Activated T-helper 2 cell treated with anti-CD3 and anti-CD28 coated beads, Interferon-gamma antibody, Interleukin-2, Interleukin-4, amounts not matched to agents 10 μg/mL and 5 μg/mL and 100 μg/mL, durations not matched to agents 14 hours and 24 hours and 36 hours (primary cell): Measurements from ENCODE around the gene KSR1. TPM values are rescaled to one million over a fixed set of nuclear protein-coding genes. Genes with fewer than 3 reads are reported as not detected.

ENCODE experiments used
- DNase-seq: peaks from one replicate; pipeline ENCODE4 v3.0.0; 2021; ENCODE audit warnings: low spot score
- H3K27ac Mint-ChIP-seq: one replicate; pipeline ENCODE4 v1.8.0; 2021; ENCODE audit warnings: mixed read lengths
- H3K27me3 Mint-ChIP-seq: one replicate; pipeline ENCODE4 v1.8.0; 2021; ENCODE audit warnings: low read depth, mixed read lengths
- H3K36me3 Mint-ChIP-seq: one replicate; pipeline ENCODE4 v1.8.0; 2021; ENCODE audit warnings: low read depth, mixed read lengths
- H3K4me1 Mint-ChIP-seq: one replicate; pipeline ENCODE4 v1.8.0; 2021; ENCODE audit warnings: low read depth, mixed read lengths
- H3K4me3 Mint-ChIP-seq: one replicate; pipeline ENCODE4 v1.8.0; 2021; ENCODE audit warnings: low read depth, mild to moderate bottlenecking, moderate library complexity, mixed read lengths
- H3K9me3 Mint-ChIP-seq: one replicate; pipeline ENCODE4 v1.8.0; 2021; ENCODE audit warnings: mixed read lengths
- intact Hi-C: fragments of 100-400 bp; cut with micrococcal nuclease; formaldehyde crosslinking; loops from one replicate; pipeline ENCODE4 v1.15.1; 2023
- total RNA-seq: library from RNA; stranded (reverse); gene quantifications from 2 replicates; pipeline ENCODE4 v1.2.3, GENCODE V29; 2022

Gene KSR1
- total RNA-seq, 1 donor from 2014 or later: 96.5 TPM

GRCh38 chr17:27449541-27449940, 6.7 kb upstream of the KSR1 start:
- Mint-ChIP-seq H3K27me3 (peaks cover 17% of the 10 kb centered on the region), H3K9me3 (no peaks in the 10 kb centered on the region), H3K27ac (no peak overlapping the region), H3K4me3 (no peak overlapping the region), H3K36me3 (no peaks in the 10 kb centered on the region), H3K4me1 (peaks cover 8% of the 10 kb centered on the region)
- intact Hi-C loops: no loop called here
- no peak for DNase-seq

DNA sequence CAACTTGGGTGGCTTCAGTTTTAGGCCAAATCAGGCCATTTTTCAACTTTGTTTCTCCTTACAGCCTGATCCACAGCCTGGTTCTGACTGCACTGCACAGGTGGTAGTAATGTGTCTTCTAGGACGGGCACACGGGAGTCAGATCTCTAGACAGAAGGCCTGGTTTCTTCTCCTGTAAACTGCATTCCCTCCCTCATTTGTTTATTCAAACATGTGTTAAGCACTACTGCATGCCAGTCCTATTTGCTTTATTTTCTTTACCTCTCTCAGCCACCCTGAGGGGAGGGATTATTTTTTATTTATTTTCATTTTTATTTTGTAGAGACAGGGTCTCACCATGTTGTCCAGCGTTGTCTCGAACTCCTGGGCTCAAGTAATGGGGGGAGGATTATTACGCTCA, 6.3 kb upstream of the KSR1 start:
- Mint-ChIP-seq H3K36me3 (no peaks in the 10 kb centered on the region), H3K4me3 (no peak overlapping the region), H3K27ac (no peak overlapping the region), H3K4me1 (peaks cover 10% of the 10 kb centered on the region), H3K27me3 (peaks cover 19% of the 10 kb centered on the region), H3K9me3 (no peaks in the 10 kb centered on the region)
- no peak for DNase-seq
- intact Hi-C loops: loop anchor here (10.0 kb wide), 1 partner anchor 65 kb away; no protein-coding TSS in a partner anchor

DNA sequence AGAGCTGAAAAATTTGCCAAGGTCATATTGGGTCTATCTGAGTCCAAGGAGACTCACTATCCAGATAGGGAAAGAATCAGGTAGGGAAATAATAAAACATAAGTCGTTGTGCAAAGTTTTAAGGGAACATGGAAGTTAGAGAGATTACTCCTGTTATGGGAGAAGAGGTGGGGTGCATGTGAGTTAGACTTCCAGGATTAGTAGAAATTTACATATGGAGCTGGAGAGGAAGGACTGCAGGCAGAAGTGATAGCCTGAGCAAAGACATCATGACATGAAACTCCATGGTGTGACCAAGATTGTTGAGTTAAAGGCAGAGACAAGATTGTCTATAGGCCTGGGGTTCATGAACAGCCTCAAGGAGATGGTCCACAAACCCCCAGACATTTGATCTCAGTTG, 5.8 kb upstream of the KSR1 start:
- no peak for DNase-seq
- peaks cover 14% of the 10 kb centered on the region for H3K4me1 Mint-ChIP-seq
- H3K4me3 Mint-ChIP-seq: no peak overlapping the region
- peaks cover 21% of the 10 kb centered on the region for H3K27me3 Mint-ChIP-seq
- H3K27ac Mint-ChIP-seq: no peak overlapping the region
- no peaks in the 10 kb centered on the region for H3K9me3 Mint-ChIP-seq
- H3K36me3 Mint-ChIP-seq: no peaks in the 10 kb centered on the region
- intact Hi-C loops: loop anchor here (10.0 kb wide), 1 partner anchor 66 kb away; no protein-coding TSS in a partner anchor

GRCh38 chr17:27451906-27452305, 4.3 kb upstream of the KSR1 start:
- Mint-ChIP-seq H3K27me3 (peaks cover 14% of the 10 kb centered on the region), H3K4me1 (peaks cover 16% of the 10 kb centered on the region), H3K9me3 (no peaks in the 10 kb centered on the region), H3K27ac (no peak overlapping the region), H3K36me3 (no peaks in the 10 kb centered on the region), H3K4me3 (no peak overlapping the region)
- no peak for DNase-seq
- intact Hi-C loops: loop anchor here (10.0 kb wide), 1 partner anchor 67 kb away; no protein-coding TSS in a partner anchor

GRCh38 chr17:27452828-27453227, 3.4 kb upstream of the KSR1 start:
- DNase-seq: no peak
- Mint-ChIP-seq H3K36me3 (peaks cover 8% of the 10 kb centered on the region), H3K4me1 (peaks cover 18% of the 10 kb centered on the region), H3K9me3 (no peaks in the 10 kb centered on the region), H3K27me3 (peaks cover 14% of the 10 kb centered on the region), H3K27ac (no peak overlapping the region), H3K4me3 (no peak overlapping the region)
- intact Hi-C loops: loop anchor here (10.0 kb wide), 1 partner anchor 68 kb away; no protein-coding TSS in a partner anchor

DNA sequence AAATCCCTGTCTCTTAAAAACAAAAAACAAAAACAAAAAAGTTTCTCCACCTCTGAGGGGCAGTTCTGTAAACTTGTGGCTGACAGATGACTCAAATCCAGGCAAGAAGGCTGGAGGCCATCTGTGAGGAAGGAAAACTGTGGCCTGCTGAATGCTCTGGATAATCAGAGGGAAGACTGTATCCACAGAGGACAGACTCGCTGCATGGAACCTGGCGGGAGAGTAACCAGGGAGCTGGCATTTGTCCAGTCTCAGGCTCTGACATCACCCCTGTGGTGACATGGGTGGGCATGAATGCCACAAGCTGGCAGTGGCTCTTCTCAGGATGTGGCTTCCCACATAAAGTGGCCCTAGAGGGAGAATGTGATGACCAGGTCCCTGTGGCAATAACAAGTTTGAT, 2.8 kb upstream of the KSR1 start:
- no peak for DNase-seq
- H3K4me1 Mint-ChIP-seq: peaks cover 21% of the 10 kb centered on the region
- intact Hi-C loops: loop anchor here (10.0 kb wide), 1 partner anchor 69 kb away; no protein-coding TSS in a partner anchor
- H3K36me3 Mint-ChIP-seq: peaks cover 9% of the 10 kb centered on the region
- no peak overlapping the region for H3K27ac Mint-ChIP-seq
- H3K4me3 Mint-ChIP-seq: no peak overlapping the region
- peaks cover 14% of the 10 kb centered on the region for H3K27me3 Mint-ChIP-seq
- no peaks in the 10 kb centered on the region for H3K9me3 Mint-ChIP-seq

DNA sequence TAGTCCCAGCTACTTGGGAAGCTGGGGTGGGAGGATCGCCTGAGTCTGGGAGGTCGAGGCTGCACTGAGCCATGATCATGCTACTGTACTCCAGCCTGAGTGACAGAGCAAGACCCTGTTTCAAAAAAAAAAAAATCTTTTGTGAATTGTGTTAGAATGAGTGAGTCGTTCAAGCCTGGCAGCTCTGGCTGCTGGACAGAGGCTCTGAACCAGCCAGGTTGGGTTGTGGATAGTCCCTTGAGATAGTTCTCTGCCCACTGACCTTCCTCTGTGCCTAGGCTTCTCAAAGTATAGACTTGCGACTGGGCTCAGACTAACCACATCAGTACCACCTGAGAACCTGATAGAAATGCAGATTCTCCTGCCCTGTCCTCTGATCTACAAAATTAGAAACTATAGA, 2.2 kb upstream of the KSR1 start:
- no peaks in the 10 kb centered on the region for H3K9me3 Mint-ChIP-seq
- no peak overlapping the region for H3K4me3 Mint-ChIP-seq
- H3K27me3 Mint-ChIP-seq: peaks cover 14% of the 10 kb centered on the region
- no peak for DNase-seq
- H3K36me3 Mint-ChIP-seq: peaks cover 13% of the 10 kb centered on the region
- H3K27ac Mint-ChIP-seq: no peak overlapping the region
- intact Hi-C loops: loop anchor here (2.0 to 10.0 kb wide), 2 partner anchors 69 to 147 kb away; no protein-coding TSS in a partner anchor
- peaks cover 26% of the 10 kb centered on the region for H3K4me1 Mint-ChIP-seq

DNA sequence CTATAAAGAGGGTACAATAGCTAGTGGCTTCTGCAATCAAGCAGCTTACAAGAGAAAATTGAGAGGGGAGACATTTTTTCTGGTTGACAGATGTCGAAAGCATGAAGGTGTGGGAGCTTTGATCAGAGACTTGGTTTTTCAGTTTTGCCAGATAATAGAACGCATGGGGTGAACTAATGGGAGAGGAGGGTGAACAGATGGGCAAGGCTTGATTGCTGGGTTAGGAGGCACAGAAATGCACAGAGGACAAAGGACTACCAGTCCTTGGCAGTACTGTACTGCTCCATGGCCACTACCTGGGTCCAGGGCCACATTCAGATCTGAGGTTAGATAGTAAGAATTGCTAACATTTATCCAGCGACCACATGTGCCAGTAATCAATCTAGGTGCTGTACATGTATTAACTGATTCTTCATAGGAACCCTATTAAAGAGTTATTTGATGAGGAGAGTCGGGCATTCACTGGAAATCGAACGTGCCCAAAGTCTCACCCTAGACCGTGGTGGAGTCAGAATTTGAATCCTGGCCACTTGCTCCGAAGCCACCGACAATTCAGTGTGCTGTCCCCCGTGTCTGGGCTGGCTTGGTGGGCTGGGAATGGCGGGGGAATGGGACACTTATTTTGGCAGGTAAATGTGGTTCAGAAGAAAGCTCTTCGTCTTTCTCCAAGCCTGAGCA, 873 bp upstream of the KSR1 start:
- Mint-ChIP-seq H3K27me3 (peaks cover 11% of the 10 kb centered on the region), H3K36me3 (peaks cover 18% of the 10 kb centered on the region), H3K27ac (peak overlapping the region; percentile 8), H3K9me3 (no peaks in the 10 kb centered on the region), H3K4me3 (peak overlapping the region; percentile 48), H3K4me1 (peaks cover 33% of the 10 kb centered on the region)
- no peak for DNase-seq
- intact Hi-C loops: loop anchor here (2.0 to 10.0 kb wide), 2 partner anchors 71 to 145 kb away; no protein-coding TSS in a partner anchor

- H3K9me3 Mint-ChIP-seq: no peaks in the 10 kb centered on the region
- H3K27me3 Mint-ChIP-seq: peaks cover 11% of the 10 kb centered on the region
- peaks cover 40% of the 10 kb centered on the region for H3K4me1 Mint-ChIP-seq
- DNase-seq: no peak
- H3K36me3 Mint-ChIP-seq: peaks cover 18% of the 10 kb centered on the region
- peak overlapping the region; percentile 95 for H3K4me3 Mint-ChIP-seq
- intact Hi-C loops: loop anchor here (1.0 to 10.0 kb wide), 3 partner anchors 9 to 72 kb away; no protein-coding TSS in a partner anchor
- H3K27ac Mint-ChIP-seq: peak overlapping the region; percentile 57
These were observed 572 bp downstream of the KSR1 start for GRCh38 chr17:27456681-27457359.

DNA sequence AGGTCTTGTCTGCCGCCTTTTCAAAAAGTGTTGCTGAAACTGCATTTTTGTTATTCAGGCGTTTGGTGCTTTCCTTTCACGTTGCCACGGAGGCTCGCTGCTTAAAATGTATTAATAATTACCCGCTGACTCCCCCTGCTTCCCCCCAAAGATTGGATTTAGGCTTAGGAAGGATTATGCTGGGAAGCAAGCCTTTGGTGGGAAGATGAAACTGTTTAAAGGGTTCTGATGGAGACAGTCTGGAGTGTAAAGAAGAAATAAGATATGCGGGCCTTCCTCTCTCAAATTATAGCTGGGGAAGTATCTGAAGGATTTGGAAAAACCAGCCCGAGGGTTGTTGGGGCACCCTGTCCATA, 1.1 kb downstream of the KSR1 start:
- Mint-ChIP-seq H3K4me1 (peaks cover 44% of the 10 kb centered on the region), H3K27ac (peak overlapping the region; percentile 57), H3K27me3 (peaks cover 9% of the 10 kb centered on the region), H3K9me3 (no peaks in the 10 kb centered on the region), H3K36me3 (peaks cover 18% of the 10 kb centered on the region), H3K4me3 (peak overlapping the region; percentile 95)
- intact Hi-C loops: loop anchor here (10.0 kb wide), 1 partner anchor 73 kb away; no protein-coding TSS in a partner anchor
- DNase-seq: no peak

DNA sequence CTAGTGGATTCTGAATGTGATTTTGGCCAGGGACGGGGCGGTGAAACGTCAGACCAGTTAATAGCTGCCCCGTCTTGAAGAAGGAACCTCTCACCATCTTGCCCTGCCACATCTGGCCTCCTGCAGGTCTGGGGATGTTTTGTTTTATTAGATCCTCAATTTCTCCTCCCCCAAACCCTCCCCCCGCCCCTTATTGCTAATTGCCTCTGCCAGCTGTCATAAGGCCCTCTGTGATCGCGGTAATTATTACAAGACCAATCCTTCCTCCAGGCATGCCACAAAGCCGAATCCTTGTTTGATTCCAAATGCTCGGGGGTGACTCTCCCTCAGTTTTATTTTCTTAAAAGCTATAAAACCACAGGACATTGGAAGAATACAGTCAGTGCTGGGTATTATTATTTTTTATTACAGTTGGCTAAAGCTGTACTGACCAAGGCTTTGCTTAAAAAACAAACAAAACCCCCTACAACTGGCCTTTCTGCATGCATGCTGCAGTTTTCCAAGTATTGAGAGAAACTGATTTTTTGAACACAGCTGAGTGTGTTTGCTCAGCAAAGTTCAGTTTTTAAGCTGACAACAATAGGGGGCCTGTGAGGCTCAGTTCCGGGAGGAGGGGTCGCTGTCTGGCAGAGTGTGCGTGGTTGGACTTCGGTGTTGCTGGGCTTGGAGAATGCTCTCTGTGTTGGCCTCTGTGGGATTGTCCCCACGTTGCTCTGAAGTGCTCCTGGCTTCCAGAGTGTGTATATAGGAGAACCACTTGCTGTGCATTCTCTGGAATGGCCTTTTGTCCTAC, 1.7 kb downstream of the KSR1 start:
- peak overlapping the region; percentile 95 for H3K4me3 Mint-ChIP-seq
- intact Hi-C loops: loop anchor here (10.0 kb wide), 1 partner anchor 73 kb away; no protein-coding TSS in a partner anchor
- peaks cover 47% of the 10 kb centered on the region for H3K4me1 Mint-ChIP-seq
- DNase-seq: no peak
- H3K27ac Mint-ChIP-seq: peak overlapping the region; percentile 57
- peaks cover 20% of the 10 kb centered on the region for H3K36me3 Mint-ChIP-seq
- H3K27me3 Mint-ChIP-seq: peaks cover 9% of the 10 kb centered on the region
- no peaks in the 10 kb centered on the region for H3K9me3 Mint-ChIP-seq

DNA sequence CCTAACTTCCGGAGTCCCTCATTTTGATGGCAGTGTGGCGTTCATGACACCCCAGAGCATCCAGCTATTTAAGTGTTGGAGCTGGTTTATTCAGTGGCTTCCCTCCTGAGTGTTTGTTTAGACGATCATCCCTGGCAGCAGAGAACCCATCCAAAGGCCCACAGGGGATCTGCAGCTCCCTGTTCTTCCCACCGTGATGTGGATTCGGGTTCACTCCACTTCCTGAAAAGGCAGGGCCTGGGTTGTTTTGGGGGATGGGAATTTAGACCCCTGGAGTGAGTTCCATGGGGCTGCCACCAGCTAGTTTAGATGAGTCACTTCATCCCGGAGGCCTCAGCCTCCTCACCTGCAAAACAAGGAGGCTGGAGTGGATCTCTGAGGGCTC, 2.3 kb downstream of the KSR1 start:
- intact Hi-C loops: loop anchor here (10.0 kb wide), 1 partner anchor 74 kb away; no protein-coding TSS in a partner anchor
- peaks cover 22% of the 10 kb centered on the region for H3K36me3 Mint-ChIP-seq

More for the DNA sequence above, 2.3 kb downstream of the KSR1 start:
- Mint-ChIP-seq H3K4me3 (peak overlapping the region; percentile 95), H3K27me3 (peaks cover 9% of the 10 kb centered on the region), H3K4me1 (peaks cover 53% of the 10 kb centered on the region), H3K9me3 (no peaks in the 10 kb centered on the region), H3K27ac (no peak overlapping the region)
- DNase-seq: no peak
